ENCODE measurements around the gene KCNMB1. TPM values are rescaled to one million over a fixed set of nuclear protein-coding genes. Genes with fewer than 3 reads are reported as not detected.

Gene KCNMB1
- total RNA-seq, 1 donor from 2014 or later = 0.14 TPM

DNA sequence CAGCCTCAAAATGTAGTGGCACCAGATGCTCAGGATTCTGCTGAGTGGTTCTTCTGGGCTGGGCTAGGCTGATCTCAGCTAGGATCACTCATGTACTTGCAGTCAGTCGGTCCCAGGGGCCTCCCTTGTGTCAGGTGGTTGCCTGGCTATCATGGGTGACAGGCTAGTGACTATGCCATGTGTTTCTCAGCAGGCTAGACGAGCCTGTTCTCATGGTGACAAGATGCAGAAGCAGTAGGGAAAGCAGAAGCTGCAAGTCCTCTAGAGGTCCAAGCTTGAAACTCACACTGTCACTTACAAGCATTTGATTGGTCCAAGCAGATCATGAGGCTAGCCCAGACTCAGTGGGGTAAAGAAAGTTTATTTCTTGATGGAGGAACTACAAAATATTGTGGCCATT lies 15.2 kb upstream of the KCNMB1 start:
- no peak for DNase-seq (ENCODE audit: low read depth)
- H3K27me3 ChIP-seq (ENCODE audit: insufficient read depth, low read length) = peaks cover 6% of the 10 kb centered on the region
- Mint-ChIP-seq H3K27ac (ENCODE audit: unreplicated experiment) (no peak overlapping the region), H3K36me3 (ENCODE audit: low read depth, unreplicated experiment) (no peaks in the 10 kb centered on the region), H3K4me3 (ENCODE audit: unreplicated experiment) (no peak overlapping the region), H3K9me3 (ENCODE audit: unreplicated experiment) (peaks cover 7% of the 10 kb centered on the region), H3K4me1 (ENCODE audit: low read depth, unreplicated experiment) (peaks cover 9% of the 10 kb centered on the region), H3K27me3 (ENCODE audit: low read depth, unreplicated experiment) (peaks cover 13% of the 10 kb centered on the region)
- no peaks in the 10 kb centered on the region for H3K79me2 ChIP-seq (ENCODE audit: insufficient read depth, low read length)
- TF ChIP-seq EZH2 (IDR thresholded peaks at IDR 0.05; ENCODE audit: insufficient read depth, low read length) (no peak), CTCF (IDR thresholded peaks at IDR 0.05; ENCODE audit: insufficient read depth, low read depth, low read length) (no peak)
- no peaks in the 10 kb centered on the region for H4K20me1 ChIP-seq (ENCODE audit: insufficient read depth, low read length)
- no peaks in the 10 kb centered on the region for H3K36me3 ChIP-seq (ENCODE audit: insufficient read depth, low read length)
- H3K9ac ChIP-seq (ENCODE audit: low read length) = no peak overlapping the region
- no peak for FAIRE-seq
- no peaks in the 10 kb centered on the region for H3K4me1 ChIP-seq (ENCODE audit: insufficient read depth, low read length)
- H2AFZ ChIP-seq (ENCODE audit: low read depth, low read length) = no peak overlapping the region
- H3K4me2 ChIP-seq (ENCODE audit: low read length) = no peak overlapping the region
- no peak overlapping the region for H3K4me3 ChIP-seq (ENCODE audit: insufficient read depth, low read depth, low read length)
- H3K9me3 ChIP-seq (ENCODE audit: insufficient read depth, low read depth, low read length) = no peaks in the 10 kb centered on the region
- H3K27ac ChIP-seq (ENCODE audit: low read depth, low read length) = no peak overlapping the region

DNA sequence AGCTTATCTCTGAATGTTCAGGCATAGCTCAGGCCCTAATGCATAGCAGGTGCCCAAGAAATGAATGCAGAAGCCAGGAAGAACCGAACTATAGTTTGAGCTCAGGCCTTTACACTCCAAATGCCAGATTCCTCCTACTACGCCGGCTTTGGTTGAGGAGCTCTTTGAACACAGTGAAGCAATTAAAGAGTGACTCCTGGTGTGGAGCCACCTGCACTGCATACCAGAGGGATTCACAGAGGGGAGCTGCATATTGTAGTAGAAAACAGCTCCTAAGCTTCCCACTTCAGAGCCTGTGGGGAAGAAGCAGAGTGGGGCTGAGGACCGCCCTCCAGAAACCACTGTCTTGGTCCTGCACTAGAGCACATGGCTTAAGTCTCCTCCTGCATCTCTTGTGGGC lies 14.5 kb upstream of the KCNMB1 start:
- no peak for TF ChIP-seq EZH2 (IDR thresholded peaks at IDR 0.05; ENCODE audit: insufficient read depth, low read length)
- TF ChIP-seq CTCF (IDR thresholded peaks at IDR 0.05; ENCODE audit: insufficient read depth, low read depth, low read length) = no peak
- Histone ChIP-seq H3K4me2 (ENCODE audit: low read length) (no peak overlapping the region), H3K27ac (ENCODE audit: low read depth, low read length) (no peak overlapping the region), H3K4me1 (ENCODE audit: insufficient read depth, low read length) (no peaks in the 10 kb centered on the region), H3K27me3 (ENCODE audit: insufficient read depth, low read length) (peaks cover 6% of the 10 kb centered on the region), H3K9me3 (ENCODE audit: insufficient read depth, low read depth, low read length) (no peaks in the 10 kb centered on the region), H2AFZ (ENCODE audit: low read depth, low read length) (no peak overlapping the region), H3K4me3 (ENCODE audit: insufficient read depth, low read depth, low read length) (no peak overlapping the region), H3K9ac (ENCODE audit: low read length) (no peak overlapping the region), H3K79me2 (ENCODE audit: insufficient read depth, low read length) (no peaks in the 10 kb centered on the region), H3K36me3 (ENCODE audit: insufficient read depth, low read length) (no peaks in the 10 kb centered on the region), H4K20me1 (ENCODE audit: insufficient read depth, low read length) (no peaks in the 10 kb centered on the region)
- Mint-ChIP-seq H3K4me1 (ENCODE audit: low read depth, unreplicated experiment) (peaks cover 8% of the 10 kb centered on the region), H3K27me3 (ENCODE audit: low read depth, unreplicated experiment) (peaks cover 14% of the 10 kb centered on the region), H3K36me3 (ENCODE audit: low read depth, unreplicated experiment) (no peaks in the 10 kb centered on the region), H3K27ac (ENCODE audit: unreplicated experiment) (no peak overlapping the region), H3K9me3 (ENCODE audit: unreplicated experiment) (peaks cover 7% of the 10 kb centered on the region), H3K4me3 (ENCODE audit: unreplicated experiment) (no peak overlapping the region)
- FAIRE-seq (no peak), DNase-seq (ENCODE audit: low read depth) (no peak)

DNA sequence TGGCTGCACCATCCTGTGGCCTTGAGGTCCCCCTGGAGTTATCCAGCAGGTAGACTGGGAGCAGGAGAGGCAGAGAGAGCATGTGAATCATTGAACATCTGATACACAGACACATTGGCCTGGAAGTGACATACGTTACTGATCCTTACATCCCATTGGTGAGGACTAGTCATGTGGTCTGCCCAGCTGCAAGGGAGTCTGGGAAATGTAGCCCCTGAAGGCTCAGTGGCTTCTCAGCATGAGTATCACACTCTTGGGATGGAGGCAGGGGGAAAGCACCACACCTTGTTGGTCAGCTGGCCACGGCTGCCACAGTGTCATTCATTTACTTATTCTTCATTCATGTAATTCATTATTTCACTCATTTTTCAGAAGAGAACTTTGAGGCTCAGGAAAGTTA lies 13.3 kb upstream of the KCNMB1 start:
- no peaks in the 10 kb centered on the region for H3K36me3 Mint-ChIP-seq (ENCODE audit: low read depth, unreplicated experiment)
- DNase-seq (ENCODE audit: low read depth) = no peak
- Histone ChIP-seq H3K79me2 (ENCODE audit: insufficient read depth, low read length) (no peaks in the 10 kb centered on the region), H4K20me1 (ENCODE audit: insufficient read depth, low read length) (no peaks in the 10 kb centered on the region), H3K27ac (ENCODE audit: low read depth, low read length) (no peak overlapping the region), H3K4me2 (ENCODE audit: low read length) (no peak overlapping the region), H2AFZ (ENCODE audit: low read depth, low read length) (no peak overlapping the region), H3K4me1 (ENCODE audit: insufficient read depth, low read length) (no peaks in the 10 kb centered on the region), H3K9ac (ENCODE audit: low read length) (no peak overlapping the region), H3K9me3 (ENCODE audit: insufficient read depth, low read depth, low read length) (no peaks in the 10 kb centered on the region), H3K27me3 (ENCODE audit: insufficient read depth, low read length) (peaks cover 2% of the 10 kb centered on the region), H3K4me3 (ENCODE audit: insufficient read depth, low read depth, low read length) (no peak overlapping the region), H3K36me3 (ENCODE audit: insufficient read depth, low read length) (no peaks in the 10 kb centered on the region)
- H3K27ac Mint-ChIP-seq (ENCODE audit: unreplicated experiment) = no peak overlapping the region
- peaks cover 7% of the 10 kb centered on the region for H3K9me3 Mint-ChIP-seq (ENCODE audit: unreplicated experiment)
- no peak overlapping the region for H3K4me3 Mint-ChIP-seq (ENCODE audit: unreplicated experiment)
- TF ChIP-seq CTCF (IDR thresholded peaks at IDR 0.05; ENCODE audit: insufficient read depth, low read depth, low read length) (no peak), EZH2 (IDR thresholded peaks at IDR 0.05; ENCODE audit: insufficient read depth, low read length) (no peak)
- H3K27me3 Mint-ChIP-seq (ENCODE audit: low read depth, unreplicated experiment) = peaks cover 12% of the 10 kb centered on the region
- no peak for FAIRE-seq
- H3K4me1 Mint-ChIP-seq (ENCODE audit: low read depth, unreplicated experiment) = no peaks in the 10 kb centered on the region

Data from astrocyte (in vitro differentiated cells and primary cell).